ENCODE results near the gene TREX2.

DNA sequence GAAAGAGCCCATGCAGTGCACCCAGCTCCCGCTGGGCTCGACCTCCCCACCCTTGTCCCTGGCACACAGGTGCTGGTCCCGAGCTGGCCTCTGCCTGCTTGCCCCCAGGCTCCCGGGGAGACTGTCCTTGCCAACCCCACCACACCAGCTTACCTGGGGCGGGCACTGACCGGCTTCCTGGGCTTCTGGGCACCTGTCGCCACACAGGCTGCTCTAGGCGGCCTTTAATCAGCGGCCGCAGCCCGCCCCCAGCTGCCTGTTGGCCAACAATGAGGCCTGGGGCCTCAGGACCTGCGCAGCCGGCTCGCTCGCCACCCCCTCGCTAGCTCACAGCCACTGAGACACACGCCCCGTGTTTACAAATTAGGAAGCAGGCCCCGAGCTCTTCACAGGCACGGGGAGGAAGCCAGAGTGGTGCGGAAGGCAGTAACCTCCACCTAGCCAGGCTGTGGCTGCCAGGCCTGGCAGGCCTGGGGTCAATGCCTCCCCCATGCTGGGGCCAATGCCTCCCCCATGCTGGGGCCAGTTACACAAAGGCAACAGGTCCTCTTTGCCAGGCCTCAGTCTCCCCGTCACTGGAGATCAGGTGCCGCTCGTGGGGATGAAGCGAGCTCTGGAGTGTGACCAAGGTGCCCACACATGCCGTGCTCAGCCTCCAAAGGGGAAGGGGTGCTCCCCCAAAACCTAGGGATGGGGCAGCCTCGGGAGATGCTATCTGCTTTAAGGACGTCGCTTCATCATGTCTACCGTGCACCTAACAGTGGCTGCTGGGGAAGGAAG lies at the start of gene TREX2:
- TF ChIP-seq, protein P1, sequence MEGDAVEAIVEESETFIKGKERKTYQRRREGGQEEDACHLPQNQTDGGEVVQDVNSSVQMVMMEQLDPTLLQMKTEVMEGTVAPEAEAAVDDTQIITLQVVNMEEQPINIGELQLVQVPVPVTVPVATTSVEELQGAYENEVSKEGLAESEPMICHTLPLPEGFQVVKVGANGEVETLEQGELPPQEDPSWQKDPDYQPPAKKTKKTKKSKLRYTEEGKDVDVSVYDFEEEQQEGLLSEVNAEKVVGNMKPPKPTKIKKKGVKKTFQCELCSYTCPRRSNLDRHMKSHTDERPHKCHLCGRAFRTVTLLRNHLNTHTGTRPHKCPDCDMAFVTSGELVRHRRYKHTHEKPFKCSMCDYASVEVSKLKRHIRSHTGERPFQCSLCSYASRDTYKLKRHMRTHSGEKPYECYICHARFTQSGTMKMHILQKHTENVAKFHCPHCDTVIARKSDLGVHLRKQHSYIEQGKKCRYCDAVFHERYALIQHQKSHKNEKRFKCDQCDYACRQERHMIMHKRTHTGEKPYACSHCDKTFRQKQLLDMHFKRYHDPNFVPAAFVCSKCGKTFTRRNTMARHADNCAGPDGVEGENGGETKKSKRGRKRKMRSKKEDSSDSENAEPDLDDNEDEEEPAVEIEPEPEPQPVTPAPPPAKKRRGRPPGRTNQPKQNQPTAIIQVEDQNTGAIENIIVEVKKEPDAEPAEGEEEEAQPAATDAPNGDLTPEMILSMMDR (IDR thresholded peaks at IDR 0.05), result no peak
- no peak for TF ChIP-seq POLR2A (IDR thresholded peaks at IDR 0.05)
- TF ChIP-seq EP300 (IDR thresholded peaks at IDR 0.05), result no peak
- TF ChIP-seq POLR2AphosphoS5 (IDR thresholded peaks at IDR 0.05), result no peak

All from gastroesophageal sphincter (tissue), 3 donors.